K562 (cell line): ENCODE results near the gene CSDE1. TPM values are rescaled to one million over a fixed set of nuclear protein-coding genes. Genes with fewer than 3 reads are reported as not detected.

ENCODE experiments used
- AFF4 ChIP-seq: sonication (generic); formaldehyde crosslinking; IDR thresholded peaks from 2 replicates; pipeline ENCODE4 v1.8.0; 2023; ENCODE audit warnings: mild to moderate bottlenecking, missing genetic modification reagents
- CEBPB ChIP-seq: fragments of 450-650 bp; IDR thresholded peaks from 2 replicates; pipeline ENCODE4 v1.6.1; 2016; ENCODE audit warnings: missing genetic modification characterization, missing compliant biosample characterization
- CREB3 ChIP-seq: fragments of 450-650 bp; conservative IDR thresholded peaks from 2 replicates; pipeline ENCODE4 v1.6.1; 2016; ENCODE audit warnings: missing genetic modification characterization, low read depth, mild to moderate bottlenecking, missing compliant biosample characterization, moderate library complexity
- CREB3L1 ChIP-seq: fragments of 450-650 bp; IDR thresholded peaks from 2 replicates; pipeline ENCODE4 v1.6.1; 2014; ENCODE audit warnings: low read depth, mild to moderate bottlenecking, moderate library complexity, borderline replicate concordance
- ETV5 ChIP-seq: sonication (generic); formaldehyde crosslinking; IDR thresholded peaks from 2 replicates; pipeline ENCODE4 v1.4.0; 2020; ENCODE audit warnings: low read depth, mild to moderate bottlenecking, missing genetic modification reagents
- KAT8 ChIP-seq: fragments of 450-650 bp; IDR thresholded peaks from 2 replicates; pipeline ENCODE4 v1.6.1; 2016; ENCODE audit warnings: low read depth, mild to moderate bottlenecking
- MCM2 ChIP-seq: fragments of 450-650 bp; IDR thresholded peaks from 2 replicates; pipeline ENCODE4 v1.6.1; 2017; ENCODE audit warnings: low read depth, mild to moderate bottlenecking
- MYC ChIP-seq, 2 experiments: fragments of 250-450 bp in 1 of 2; sonication (Bioruptor Pico) in 1 of 2; IDR thresholded peaks; 2 replicates each; pipeline versions ENCODE4 v1.5.1 to v1.6.1; 2012 to 2021; ENCODE audit warnings: low read depth in 2 of 2, borderline replicate concordance in 1 of 2, improper control_type of control experiment in 1 of 2, low read length in 1 of 2, mild to moderate bottlenecking in 1 of 2, moderate library complexity in 1 of 2
- NKRF ChIP-seq: fragments of 450-650 bp; IDR thresholded peaks from 2 replicates; pipeline ENCODE4 v1.6.1; 2016; ENCODE audit warnings: borderline replicate concordance
- SAP30 ChIP-seq: fragments of 200-600 bp; sonication (generic); IDR thresholded peaks from 2 replicates; pipeline ENCODE4 v1.6.1; 2012; ENCODE audit warnings: borderline replicate concordance, low read depth, mild to moderate bottlenecking, moderate library complexity, low read length, control low read depth, inconsistent platforms; ENCODE audit not compliant: insufficient read depth, poor library complexity, severe bottlenecking
- SIRT6 ChIP-seq: IDR thresholded peaks from one replicate; pipeline ENCODE4 v1.6.1; 2012; ENCODE audit warnings: low read depth, mild to moderate bottlenecking, control low read depth, inconsistent platforms, low read length, moderate library complexity
- ZBTB1 ChIP-seq: sonication (generic); formaldehyde crosslinking; IDR thresholded peaks from 2 replicates; pipeline ENCODE4 v1.8.1; 2023; ENCODE audit warnings: missing genetic modification reagents, low read depth, mild to moderate bottlenecking, borderline replicate concordance
- ZFP36 ChIP-seq: fragments of 150-350 bp; IDR thresholded peaks from 2 replicates; pipeline ENCODE4 v1.6.1; 2018; ENCODE audit warnings: low read length, low read depth; ENCODE audit not compliant: partially characterized antibody
- ZNF324 ChIP-seq: fragments of 250-450 bp; sonication (Bioruptor Pico); IDR thresholded peaks from 2 replicates; pipeline ENCODE4 v1.4.0; 2020; ENCODE audit warnings: mild to moderate bottlenecking
- ZNF699 ChIP-seq: fragments of 250-450 bp; sonication (Bioruptor Pico); IDR thresholded peaks from 2 replicates; pipeline ENCODE4 v1.8.0; 2021; ENCODE audit warnings: mild to moderate bottlenecking, moderate library complexity; ENCODE audit not compliant: insufficient replicate concordance
- polyA plus RNA-seq, 8 experiments: library from polyadenylated mRNA; depleted of rRNA in 4 of 8; stranded (reverse) in 5 of 8; unstranded in 3 of 8; fragments of >200 nt; fragmentation: Nextera tagmentation in 2 of 8; fragmentation: Illumina TruSeq in 1 of 8; extraction: Ambion mirVana in 2 of 8; extraction: Trizol in 1 of 8; gene quantifications; 2 replicates each; pipeline versions ENCODE4 v1.2.1 to v1.2.3, GENCODE V29; 2011 to 2014; ENCODE audit warnings: inconsistent platforms in 1 of 8, missing spikeins in 1 of 8
- total RNA-seq, 7 experiments: library from RNA; depleted of rRNA in 6 of 7; stranded (reverse); fragments of >200 nt in 6 of 7; fragmentation: Illumina TruSeq in 2 of 7; extraction: Trizol in 2 of 7; gene quantifications; 2 replicates each; pipeline versions ENCODE4 v1.2.1 to v1.2.3, GENCODE V29; 2011 to 2021; ENCODE audit warnings: low replicate concordance in 1 of 7

CSDE1 gene
- total and polyA plus RNA-seq, 9 of the 15 experiments (the other 6 are each of a cell fraction or from before 2014, with no cell fraction given), result 174 to 538 (median 403) TPM

- TF ChIP-seq SIRT6 (no peak), ETV5 (CRISPR knock-in tag) (peak; percentile 19; the same call in 1 of the 2 replicates), KAT8 (no peak), MYC (IDR thresholded peaks at IDR 0.05; ENCODE audit: low read depth, low read length) (no peak), MYC (CRISPR knock-in tag; IDR thresholded peaks at IDR 0.05; ENCODE audit: borderline replicate concordance, low read depth) (0 out of 2 replicates have a peak, but pooled peaks have one; percentile 9), ZNF324 (CRISPR knock-in tag) (no peak), NKRF (peak; percentile 83), CREB3 (tag) (no peak), CEBPB (tag) (peak; percentile 95), ZBTB1 (peak; percentile 59; the same call in 1 of the 2 replicates), AFF4 (CRISPR knock-in tag) (0 out of 2 replicates have a peak, but pooled peaks have one; percentile 24), MCM2 (no peak), ZFP36 (no peak), SAP30 (peak; percentile 81), ZNF699 (CRISPR knock-in tag) (no peak), CREB3L1 (no peak)
Observed at GRCh38 chr1:114756949-114757454, 782 bp downstream of the CSDE1 start (continued).
